ENCODE data around the gene EFCAB10. TPM values are rescaled to one million over a fixed set of nuclear protein-coding genes. Genes with fewer than 3 reads are reported as not detected.
"Not testable (repeated sequence)": the region's sequence is repeated elsewhere in the genome, so short reads cannot be mapped to it uniquely, and the experiment has no call there.

EFCAB10 gene
- polyA plus RNA-seq, 1 donor from 2014 or later = not detected

GRCh38 chr7:105599551-105599950 is 18.3 kb upstream of the EFCAB10 start:
- H3K79me2 ChIP-seq (replicated peaks; ENCODE audit: insufficient read depth, low read length) = no peaks in the 10 kb centered on the region
- H3F3A ChIP-seq (ENCODE audit: insufficient read depth, low read length, poor library complexity, severe bottlenecking) = no peaks in the 10 kb centered on the region
- no peaks in the 10 kb centered on the region for H3K9me3 ChIP-seq (ENCODE audit: low read length)
- TF ChIP-seq EP300 (conservative IDR thresholded peaks at IDR 0.05; ENCODE audit: poor library complexity, severe bottlenecking) = no peak
- no peak for TF ChIP-seq POLR2AphosphoS5 (IDR thresholded peaks at IDR 0.05)
- TF ChIP-seq MXI1 (conservative IDR thresholded peaks at IDR 0.05; ENCODE audit: poor library complexity, severe bottlenecking) = no peak
- no peak for TF ChIP-seq RAD21 (conservative IDR thresholded peaks at IDR 0.05)
- TF ChIP-seq CTCF (IDR thresholded peaks at IDR 0.05; ENCODE audit: poor library complexity, severe bottlenecking) = no peak
- no peak for TF ChIP-seq SMC3 (conservative IDR thresholded peaks at IDR 0.05; ENCODE audit: poor library complexity)
- no peak for TF ChIP-seq TAF1 (IDR thresholded peaks at IDR 0.05; ENCODE audit: low read depth)
- TF ChIP-seq EZH2 (IDR thresholded peaks at IDR 0.05; ENCODE audit: borderline replicate concordance, insufficient read depth, low read length, poor library complexity, severe bottlenecking) = no peak
- H3K27ac ChIP-seq (ENCODE audit: low read length) = no peak overlapping the region
- H3K27me3 ChIP-seq (ENCODE audit: insufficient read depth, low read depth, low read length) = no peaks in the 10 kb centered on the region
- H4K20me1 ChIP-seq (ENCODE audit: insufficient read depth) = no peaks in the 10 kb centered on the region
- H2AFZ ChIP-seq (ENCODE audit: low read depth, low read length) = no peak overlapping the region
- no peak overlapping the region for H3K9ac ChIP-seq (ENCODE audit: low read length)
- no peaks in the 10 kb centered on the region for H3K36me3 ChIP-seq (ENCODE audit: insufficient read depth, low read length)
- no peak overlapping the region for H3K4me3 ChIP-seq (ENCODE audit: low read length)
- no peak overlapping the region for H3K4me2 ChIP-seq (ENCODE audit: low read length)
- no peaks in the 10 kb centered on the region for H3K9me2 ChIP-seq (ENCODE audit: insufficient read depth, low read length)

- H3F3A ChIP-seq (ENCODE audit: insufficient read depth, low read length, poor library complexity, severe bottlenecking); H2AFZ ChIP-seq (ENCODE audit: low read depth, low read length); H3K4me2 ChIP-seq (ENCODE audit: low read length); H3K27me3 ChIP-seq (ENCODE audit: insufficient read depth, low read depth, low read length); H3K9me3 ChIP-seq (ENCODE audit: low read length); H4K20me1 ChIP-seq (ENCODE audit: insufficient read depth); H3K4me3 ChIP-seq (ENCODE audit: low read length); H3K9ac ChIP-seq (ENCODE audit: low read length); H3K27ac ChIP-seq (ENCODE audit: low read length); H3K9me2 ChIP-seq (ENCODE audit: insufficient read depth, low read length); H3K36me3 ChIP-seq (ENCODE audit: insufficient read depth, low read length); H3K79me2 ChIP-seq (replicated peaks; ENCODE audit: insufficient read depth, low read length): not testable (repeated sequence)
Observed at GRCh38 chr7:105599080-105599479, 17.8 kb upstream of the EFCAB10 start.

- no peak overlapping the region for H3K4me2 ChIP-seq (ENCODE audit: low read length)
- H3F3A ChIP-seq (ENCODE audit: insufficient read depth, low read length, poor library complexity, severe bottlenecking) = no peaks in the 10 kb centered on the region
- H3K4me3 ChIP-seq (ENCODE audit: low read length) = no peak overlapping the region
- no peaks in the 10 kb centered on the region for H3K79me2 ChIP-seq (replicated peaks; ENCODE audit: insufficient read depth, low read length)
- no peaks in the 10 kb centered on the region for H3K27me3 ChIP-seq (ENCODE audit: insufficient read depth, low read depth, low read length)
- H4K20me1 ChIP-seq (ENCODE audit: insufficient read depth) = no peaks in the 10 kb centered on the region
- H3K9ac ChIP-seq (ENCODE audit: low read length) = no peak overlapping the region
- H3K9me3 ChIP-seq (ENCODE audit: low read length) = no peaks in the 10 kb centered on the region
- H3K27ac ChIP-seq (ENCODE audit: low read length) = no peak overlapping the region
- H2AFZ ChIP-seq (ENCODE audit: low read depth, low read length) = no peak overlapping the region
- TF ChIP-seq EZH2 (IDR thresholded peaks at IDR 0.05; ENCODE audit: borderline replicate concordance, insufficient read depth, low read length, poor library complexity, severe bottlenecking) (no peak), TAF1 (IDR thresholded peaks at IDR 0.05; ENCODE audit: low read depth) (no peak), MXI1 (conservative IDR thresholded peaks at IDR 0.05; ENCODE audit: poor library complexity, severe bottlenecking) (no peak), CTCF (IDR thresholded peaks at IDR 0.05; ENCODE audit: poor library complexity, severe bottlenecking) (no peak), SMC3 (conservative IDR thresholded peaks at IDR 0.05; ENCODE audit: poor library complexity) (no peak), EP300 (conservative IDR thresholded peaks at IDR 0.05; ENCODE audit: poor library complexity, severe bottlenecking) (no peak), POLR2AphosphoS5 (IDR thresholded peaks at IDR 0.05) (no peak), RAD21 (conservative IDR thresholded peaks at IDR 0.05) (no peak)
- no peaks in the 10 kb centered on the region for H3K36me3 ChIP-seq (ENCODE audit: insufficient read depth, low read length)
- no peaks in the 10 kb centered on the region for H3K9me2 ChIP-seq (ENCODE audit: insufficient read depth, low read length)
Observed at GRCh38 chr7:105596866-105597265, 15.6 kb upstream of the EFCAB10 start.

Data from neural cell (in vitro differentiated cells).